ENCODE results near the gene C6orf120.
"Not testable (repeated sequence)": the region's sequence is repeated elsewhere in the genome, so short reads cannot be mapped to it uniquely, and the experiment has no call there.

C6orf120 gene

GRCh38 chr6:169691260-169691659 lies 10.7 kb upstream of the C6orf120 start:
- peaks cover 3% of the 10 kb centered on the region for H3K9me3 ChIP-seq (ENCODE audit: insufficient read depth, low read depth, low read length)
- no peak overlapping the region for H2BK12ac ChIP-seq (ENCODE audit: low read length)
- no peak overlapping the region for H4K91ac ChIP-seq (ENCODE audit: low read depth, low read length)
- no peak overlapping the region for H3K4me3 ChIP-seq (ENCODE audit: low read depth, low read length)
- no peak overlapping the region for H2AFZ ChIP-seq (ENCODE audit: insufficient read depth, low read length, poor library complexity)
- no peak overlapping the region for H2AK5ac ChIP-seq (ENCODE audit: low read length)
- H3K14ac ChIP-seq (ENCODE audit: low read length): no peak overlapping the region
- H3K36me3 ChIP-seq (ENCODE audit: control insufficient read depth in 1 of 2, insufficient read depth in 2 of 2, low read length in 2 of 2): peaks cover 0 to 9% of the 10 kb centered on the region in 2 experiments
- no peak overlapping the region for H4K12ac ChIP-seq (ENCODE audit: low read depth, low read length)
- no peak for DNase-seq
- no peak overlapping the region for H3K18ac ChIP-seq (ENCODE audit: low read length)
- no peaks in the 10 kb centered on the region for H3K79me1 ChIP-seq (ENCODE audit: low read length)
- no peaks in the 10 kb centered on the region for H3K27me3 ChIP-seq (ENCODE audit: insufficient read depth, low read length)
- no peak overlapping the region for H3K23ac ChIP-seq (ENCODE audit: low read length)
- no peak overlapping the region for H3K4ac ChIP-seq (ENCODE audit: low read depth, low read length)
- H4K8ac ChIP-seq (ENCODE audit: low read depth, low read length): no peak overlapping the region
- no peaks in the 10 kb centered on the region for H3K79me2 ChIP-seq (ENCODE audit: control insufficient read depth, insufficient read depth, low read length, poor library complexity)
- H3K4me2 ChIP-seq (ENCODE audit: low read length): no peak overlapping the region
- H2BK5ac ChIP-seq (ENCODE audit: low read depth, low read length, poor library complexity): no peak overlapping the region
- no CpG with 5 or more reads among the region's 2 CpGs for WGBS (ENCODE audit: extremely low coverage, insufficient coverage, insufficient read length)
- H3K27ac ChIP-seq (ENCODE audit: low read depth, low read length): no peak overlapping the region
- H3K4me1 ChIP-seq (ENCODE audit: control insufficient read depth in 1 of 2, insufficient read depth in 2 of 2, low read length in 2 of 2): peaks cover 3 to 9% of the 10 kb centered on the region in 2 experiments
- no peak overlapping the region for H2BK120ac ChIP-seq (ENCODE audit: insufficient read depth, low read length, poor library complexity)
- H3K9ac ChIP-seq (ENCODE audit: low read length): no peak overlapping the region

GRCh38 chr6:169692516-169692915 lies 9.4 kb upstream of the C6orf120 start:
- Histone ChIP-seq H3K27me3 (ENCODE audit: insufficient read depth, low read length) (no peaks in the 10 kb centered on the region), H3K36me3 (ENCODE audit: control insufficient read depth in 1 of 2, insufficient read depth in 2 of 2, low read length in 2 of 2) (peaks cover 0 to 10% of the 10 kb centered on the region in 2 experiments), H3K4me2 (ENCODE audit: low read length) (no peak overlapping the region), H4K91ac (ENCODE audit: low read depth, low read length) (no peak overlapping the region), H4K8ac (ENCODE audit: low read depth, low read length) (no peak overlapping the region), H3K79me2 (ENCODE audit: control insufficient read depth, insufficient read depth, low read length, poor library complexity) (no peaks in the 10 kb centered on the region), H3K27ac (ENCODE audit: low read depth, low read length) (no peak overlapping the region), H3K23ac (ENCODE audit: low read length) (no peak overlapping the region), H3K9ac (ENCODE audit: low read length) (no peak overlapping the region), H3K14ac (ENCODE audit: low read length) (no peak overlapping the region), H3K4me3 (ENCODE audit: low read depth, low read length) (no peak overlapping the region), H3K4me1 (ENCODE audit: control insufficient read depth in 1 of 2, insufficient read depth in 2 of 2, low read length in 2 of 2) (peaks cover 3 to 9% of the 10 kb centered on the region in 2 experiments), H2BK12ac (ENCODE audit: low read length) (no peak overlapping the region), H2BK5ac (ENCODE audit: low read depth, low read length, poor library complexity) (no peak overlapping the region), H2AFZ (ENCODE audit: insufficient read depth, low read length, poor library complexity) (no peak overlapping the region), H4K12ac (ENCODE audit: low read depth, low read length) (no peak overlapping the region), H3K4ac (ENCODE audit: low read depth, low read length) (no peak overlapping the region), H3K79me1 (ENCODE audit: low read length) (no peaks in the 10 kb centered on the region), H3K9me3 (ENCODE audit: insufficient read depth, low read depth, low read length) (peaks cover 4% of the 10 kb centered on the region), H3K18ac (ENCODE audit: low read length) (no peak overlapping the region), H2BK120ac (ENCODE audit: insufficient read depth, low read length, poor library complexity) (no peak overlapping the region), H2AK5ac (ENCODE audit: low read length) (no peak overlapping the region)
- DNase-seq: no peak
- WGBS (ENCODE audit: extremely low coverage, insufficient coverage, insufficient read length): no CpG with 5 or more reads among the region's 3 CpGs

DNA sequence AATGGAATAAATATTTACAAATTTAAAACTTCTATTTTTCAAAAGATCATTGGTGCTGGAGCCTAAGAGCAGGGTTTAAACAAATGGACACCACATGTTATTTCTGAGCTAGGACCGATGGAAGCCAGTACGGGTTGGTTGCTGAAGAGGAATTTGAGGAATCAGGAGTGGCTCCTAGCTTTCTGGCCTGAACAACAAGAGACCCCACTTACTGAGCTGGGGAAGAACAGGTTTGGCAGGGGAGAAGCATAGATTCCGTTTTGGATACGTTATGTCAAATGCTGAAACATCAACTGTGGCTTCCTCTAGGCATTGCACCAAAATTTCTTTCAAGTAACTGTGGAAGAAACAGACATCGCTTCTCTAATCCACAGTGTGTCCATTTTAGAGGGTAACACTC lies 6.8 kb upstream of the C6orf120 start:
- no CpG with 5 or more reads among the region's 5 CpGs for WGBS (ENCODE audit: extremely low coverage, insufficient coverage, insufficient read length)
- Histone ChIP-seq H2BK120ac (ENCODE audit: insufficient read depth, low read length, poor library complexity) (no peak overlapping the region), H3K27ac (ENCODE audit: low read depth, low read length) (peak overlapping the region; percentile 30)

GRCh38 chr6:169697115-169697514 lies 4.8 kb upstream of the C6orf120 start:
- H4K8ac ChIP-seq (ENCODE audit: low read depth, low read length); H3K27me3 ChIP-seq (ENCODE audit: insufficient read depth, low read length); H2AFZ ChIP-seq (ENCODE audit: insufficient read depth, low read length, poor library complexity); H2BK5ac ChIP-seq (ENCODE audit: low read depth, low read length, poor library complexity); H2BK12ac ChIP-seq (ENCODE audit: low read length); H3K9me3 ChIP-seq (ENCODE audit: insufficient read depth, low read depth, low read length); H3K79me2 ChIP-seq (ENCODE audit: control insufficient read depth, insufficient read depth, low read length, poor library complexity); H3K4ac ChIP-seq (ENCODE audit: low read depth, low read length); H2AK5ac ChIP-seq (ENCODE audit: low read length); H3K18ac ChIP-seq (ENCODE audit: low read length); H3K9ac ChIP-seq (ENCODE audit: low read length); H2BK120ac ChIP-seq (ENCODE audit: insufficient read depth, low read length, poor library complexity); H3K4me3 ChIP-seq (ENCODE audit: low read depth, low read length); H4K12ac ChIP-seq (ENCODE audit: low read depth, low read length); H3K79me1 ChIP-seq (ENCODE audit: low read length); H4K91ac ChIP-seq (ENCODE audit: low read depth, low read length); H3K23ac ChIP-seq (ENCODE audit: low read length); H3K14ac ChIP-seq (ENCODE audit: low read length); H3K27ac ChIP-seq (ENCODE audit: low read depth, low read length); H3K4me2 ChIP-seq (ENCODE audit: low read length): not testable (repeated sequence)
- WGBS (ENCODE audit: extremely low coverage, insufficient coverage, insufficient read length): no CpG with 5 or more reads among the region's 10 CpGs
- H3K36me3 ChIP-seq (ENCODE audit: control insufficient read depth in 1 of 2, insufficient read depth in 2 of 2, low read length in 2 of 2): peaks cover 3 to 14% of the 10 kb centered on the region in 2 experiments
- H3K4me1 ChIP-seq (ENCODE audit: control insufficient read depth in 1 of 2, insufficient read depth in 2 of 2, low read length in 2 of 2): peaks cover 4 to 14% of the 10 kb centered on the region in 2 experiments
- DNase-seq: peak; percentile 14 to 57

More for the DNA sequence above, 6.8 kb upstream of the C6orf120 start:
- Histone ChIP-seq H3K79me1 (ENCODE audit: low read length) (no peaks in the 10 kb centered on the region), H4K12ac (ENCODE audit: low read depth, low read length) (no peak overlapping the region), H3K14ac (ENCODE audit: low read length) (no peak overlapping the region), H3K23ac (ENCODE audit: low read length) (no peak overlapping the region), H4K8ac (ENCODE audit: low read depth, low read length) (no peak overlapping the region), H3K18ac (ENCODE audit: low read length) (no peak overlapping the region), H4K91ac (ENCODE audit: low read depth, low read length) (no peak overlapping the region), H3K27me3 (ENCODE audit: insufficient read depth, low read length) (no peaks in the 10 kb centered on the region), H3K9ac (ENCODE audit: low read length) (no peak overlapping the region), H2AFZ (ENCODE audit: insufficient read depth, low read length, poor library complexity) (no peak overlapping the region), H2BK5ac (ENCODE audit: low read depth, low read length, poor library complexity) (no peak overlapping the region), H3K4me1 (ENCODE audit: control insufficient read depth in 1 of 2, insufficient read depth in 2 of 2, low read length in 2 of 2) (peaks cover 4 to 10% of the 10 kb centered on the region in 2 experiments), H3K79me2 (ENCODE audit: control insufficient read depth, insufficient read depth, low read length, poor library complexity) (no peaks in the 10 kb centered on the region), H3K36me3 (ENCODE audit: control insufficient read depth in 1 of 2, insufficient read depth in 2 of 2, low read length in 2 of 2) (peaks cover 3 to 14% of the 10 kb centered on the region in 2 experiments), H3K4me2 (ENCODE audit: low read length) (no peak overlapping the region), H2BK12ac (ENCODE audit: low read length) (no peak overlapping the region), H3K4ac (ENCODE audit: low read depth, low read length) (no peak overlapping the region), H2AK5ac (ENCODE audit: low read length) (no peak overlapping the region), H3K9me3 (ENCODE audit: insufficient read depth, low read depth, low read length) (peaks cover 8% of the 10 kb centered on the region), H3K4me3 (ENCODE audit: low read depth, low read length) (no peak overlapping the region)
- peak in 1 of 2 donors; percentile 53 for DNase-seq

Data from trophoblast cell (in vitro differentiated cells and primary cell).